GM19468 (cell line): Measurements from ENCODE around the gene SIVA1.

Experiments
- ATAC-seq: cut with Tn5 transposase; IDR thresholded peaks from one replicate; pipeline ENCODE4 v1.9.1; 2021; ENCODE audit warnings: mild to moderate bottlenecking, moderate library complexity, moderate number of reproducible peaks; ENCODE audit not compliant: unreplicated experiment; ENCODE audit errors: extremely low read depth

Gene SIVA1

GRCh38 chr14:104803280-104803911 is 50.4 kb downstream of the SIVA1 start:
- ATAC-seq = no peak

DNA sequence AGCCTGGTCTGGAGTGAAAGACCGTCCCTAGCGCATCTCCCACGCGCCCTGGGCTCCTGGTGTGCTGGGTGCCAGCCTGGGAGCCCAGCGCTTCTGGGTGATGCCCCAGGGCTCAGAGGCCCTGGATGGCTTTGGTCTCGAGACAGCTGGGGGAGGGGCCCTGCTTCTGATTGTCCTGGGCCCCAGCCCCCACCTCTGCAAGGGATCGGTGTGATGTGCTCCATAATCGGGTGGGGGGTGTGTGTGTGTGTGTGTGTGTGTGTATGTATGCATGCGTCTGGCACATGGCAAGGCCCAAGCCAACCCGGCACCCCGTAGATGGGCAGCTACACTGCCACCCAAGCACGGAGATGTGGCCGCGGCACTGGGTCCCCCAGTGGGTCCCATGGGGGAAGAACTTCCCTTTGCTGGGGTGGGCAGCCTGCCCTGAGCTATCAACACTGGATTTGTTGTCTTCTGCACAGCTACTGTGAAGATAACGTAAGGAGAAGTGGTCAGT is 51.0 kb downstream of the SIVA1 start:
- ATAC-seq = no peak

GRCh38 chr14:104804481-104805325 is 51.8 kb downstream of the SIVA1 start:
- no peak for ATAC-seq

- ATAC-seq = no peak
Measured at GRCh38 chr14:104805326-104805678, 52.4 kb downstream of the SIVA1 start.

- ATAC-seq = no peak
Measured at GRCh38 chr14:104805941-104806624, 53.1 kb downstream of the SIVA1 start.

- ATAC-seq = no peak
Measured at GRCh38 chr14:104806625-104807465, 53.9 kb downstream of the SIVA1 start.

DNA sequence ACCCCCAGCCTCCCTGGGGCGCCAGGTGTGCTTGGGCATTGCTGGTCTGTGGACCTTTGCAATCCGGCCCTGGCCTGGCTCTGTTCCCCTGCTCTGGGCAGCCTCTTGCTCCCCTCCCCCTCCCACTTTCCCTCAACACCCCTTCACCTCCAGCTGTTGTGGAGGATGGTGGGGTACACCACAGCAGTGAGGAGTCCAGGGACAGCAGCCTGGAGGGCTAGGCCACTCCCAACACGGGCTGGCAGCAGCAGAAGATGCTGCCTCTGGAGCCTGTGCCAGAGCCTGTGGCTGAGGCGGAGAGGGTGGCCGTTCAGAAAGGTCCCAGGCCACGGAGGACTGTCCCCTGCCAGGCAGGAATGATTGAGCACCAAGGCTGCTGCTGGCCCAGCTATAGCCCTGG is 55.5 kb downstream of the SIVA1 start:
- no peak for ATAC-seq
